MM.1S (cell line): ENCODE data around the gene CFAP90.
A peak's percentile ranks its signal among the peaks of the same experiment; 100 is the strongest.

Experiments
- DNase-seq: peaks from one replicate; pipeline ENCODE4 v3.0.0-alpha.2; 2015
- H2AFZ ChIP-seq: fragments of 300-600 bp; sonication (generic); 2 replicates; pipeline ENCODE4 v1.6.0; 2016; ENCODE audit warnings: antibody characterized with exemption, low read length
- H3F3A ChIP-seq: fragments of 300-600 bp; sonication (generic); 2 replicates; pipeline ENCODE4 v1.6.1; 2016; ENCODE audit warnings: mild to moderate bottlenecking, antibody characterized with exemption, low read length, moderate library complexity, mixed read lengths; ENCODE audit not compliant: insufficient read depth
- H3K27ac ChIP-seq: fragments of 300-600 bp; sonication (generic); 2 replicates; pipeline ENCODE4 v1.5.1; 2016; ENCODE audit warnings: mild to moderate bottlenecking, low read length
- H3K27me3 ChIP-seq: fragments of 300-600 bp; sonication (generic); replicated peaks from 2 replicates; pipeline ENCODE4 v1.6.0; 2016; ENCODE audit warnings: low read length; ENCODE audit not compliant: insufficient read depth
- H3K36me3 ChIP-seq: fragments of 300-600 bp; sonication (generic); replicated peaks from 2 replicates; pipeline ENCODE4 v1.6.1; 2016; ENCODE audit warnings: mild to moderate bottlenecking, low read length, mixed read lengths; ENCODE audit not compliant: insufficient read depth
- H3K4me1 ChIP-seq: fragments of 300-600 bp; sonication (generic); 2 replicates; pipeline ENCODE4 v1.6.1; 2016; ENCODE audit warnings: low read length, mixed read lengths
- H3K4me2 ChIP-seq: fragments of 300-600 bp; sonication (generic); 2 replicates; pipeline ENCODE4 v1.6.0; 2016; ENCODE audit warnings: low read depth, low read length
- H3K4me3 ChIP-seq: fragments of 300-600 bp; sonication (generic); 2 replicates; pipeline ENCODE4 v1.5.1; 2016; ENCODE audit warnings: low read length, mixed read lengths
- H3K79me2 ChIP-seq: fragments of 300-600 bp; sonication (generic); 2 replicates; pipeline ENCODE4 v1.6.1; 2016; ENCODE audit warnings: mixed run types, low read length, mixed read lengths
- H3K9ac ChIP-seq: fragments of 300-600 bp; sonication (generic); 2 replicates; pipeline ENCODE4 v1.6.1; 2016; ENCODE audit warnings: low read length, mixed read lengths
- H3K9me2 ChIP-seq: fragments of 300-600 bp; sonication (generic); replicated peaks from 2 replicates; pipeline ENCODE4 v1.6.1; 2016; ENCODE audit warnings: mild to moderate bottlenecking, low read length, mixed read lengths; ENCODE audit not compliant: insufficient read depth
- H3K9me3 ChIP-seq: fragments of 300-600 bp; sonication (generic); replicated peaks from 2 replicates; pipeline ENCODE4 v1.6.1; 2016; ENCODE audit warnings: mild to moderate bottlenecking, low read length, mixed read lengths; ENCODE audit not compliant: insufficient read depth
- H4K20me1 ChIP-seq: fragments of 300-600 bp; sonication (generic); 2 replicates; pipeline ENCODE4 v1.6.1; 2016; ENCODE audit warnings: mild to moderate bottlenecking, low read length, moderate library complexity, mixed read lengths; ENCODE audit not compliant: insufficient read depth
- EZH2 ChIP-seq: fragments of 300-600 bp; sonication (generic); optimal IDR thresholded peaks from 2 replicates; pipeline ENCODE3; 2017; ENCODE audit warnings: low read depth, mild to moderate bottlenecking, antibody characterized with exemption, low read length, mixed read lengths
- EZH2phosphoT487 ChIP-seq: fragments of 300-600 bp; sonication (generic); IDR thresholded peaks from 2 replicates; pipeline ENCODE4 v1.6.1; 2018; ENCODE audit warnings: antibody characterized with exemption, low read length
- TF ChIP-seq, protein P1 (sequence below): fragments of 300-600 bp; sonication (generic); IDR thresholded peaks from 2 replicates; pipeline ENCODE4 v1.5.1; 2016; ENCODE audit warnings: antibody characterized with exemption, low read length, mixed read lengths

The CFAP90 gene

DNA sequence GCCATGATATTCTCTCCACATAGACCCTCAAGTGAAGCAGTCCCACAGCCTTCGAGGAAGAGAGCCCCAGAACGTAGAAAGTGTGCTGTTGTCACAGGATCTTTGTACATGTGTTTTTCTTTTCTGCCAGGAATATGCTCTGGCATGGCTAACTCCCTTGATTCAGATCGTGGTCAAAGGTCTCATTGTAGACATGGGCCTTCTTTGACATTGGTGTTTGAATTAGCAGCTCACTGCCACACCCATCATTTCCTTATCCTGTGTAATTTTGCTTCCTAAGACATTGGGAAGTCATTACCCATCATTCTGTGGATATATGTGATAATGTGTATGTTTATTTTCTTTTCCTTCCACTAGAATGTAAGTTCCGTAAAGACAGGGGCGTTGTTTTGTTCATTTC is 43.5 kb upstream of the CFAP90 start:
- TF ChIP-seq EZH2phosphoT487 (no peak), EZH2 (no peak)
- TF ChIP-seq, protein P1, sequence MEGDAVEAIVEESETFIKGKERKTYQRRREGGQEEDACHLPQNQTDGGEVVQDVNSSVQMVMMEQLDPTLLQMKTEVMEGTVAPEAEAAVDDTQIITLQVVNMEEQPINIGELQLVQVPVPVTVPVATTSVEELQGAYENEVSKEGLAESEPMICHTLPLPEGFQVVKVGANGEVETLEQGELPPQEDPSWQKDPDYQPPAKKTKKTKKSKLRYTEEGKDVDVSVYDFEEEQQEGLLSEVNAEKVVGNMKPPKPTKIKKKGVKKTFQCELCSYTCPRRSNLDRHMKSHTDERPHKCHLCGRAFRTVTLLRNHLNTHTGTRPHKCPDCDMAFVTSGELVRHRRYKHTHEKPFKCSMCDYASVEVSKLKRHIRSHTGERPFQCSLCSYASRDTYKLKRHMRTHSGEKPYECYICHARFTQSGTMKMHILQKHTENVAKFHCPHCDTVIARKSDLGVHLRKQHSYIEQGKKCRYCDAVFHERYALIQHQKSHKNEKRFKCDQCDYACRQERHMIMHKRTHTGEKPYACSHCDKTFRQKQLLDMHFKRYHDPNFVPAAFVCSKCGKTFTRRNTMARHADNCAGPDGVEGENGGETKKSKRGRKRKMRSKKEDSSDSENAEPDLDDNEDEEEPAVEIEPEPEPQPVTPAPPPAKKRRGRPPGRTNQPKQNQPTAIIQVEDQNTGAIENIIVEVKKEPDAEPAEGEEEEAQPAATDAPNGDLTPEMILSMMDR, result no peak
- Histone ChIP-seq H3K27ac (peak overlapping the region; percentile 60; the same call in 1 of the 2 replicates), H4K20me1 (peaks cover 14% of the 10 kb centered on the region), H3K27me3 (no peaks in the 10 kb centered on the region), H3K79me2 (peaks cover 80% of the 10 kb centered on the region), H3K9ac (no peak overlapping the region), H2AFZ (no peak overlapping the region), H3K4me3 (peak overlapping the region; percentile 14; the same call in 1 of the 2 replicates), H3F3A (peaks cover 21% of the 10 kb centered on the region), H3K36me3 (peaks cover 63% of the 10 kb centered on the region), H3K4me1 (peaks cover 32% of the 10 kb centered on the region), H3K9me3 (no peaks in the 10 kb centered on the region), H3K9me2 (no peaks in the 10 kb centered on the region), H3K4me2 (peak overlapping the region; percentile 48)
- DNase-seq, result no peak

DNA sequence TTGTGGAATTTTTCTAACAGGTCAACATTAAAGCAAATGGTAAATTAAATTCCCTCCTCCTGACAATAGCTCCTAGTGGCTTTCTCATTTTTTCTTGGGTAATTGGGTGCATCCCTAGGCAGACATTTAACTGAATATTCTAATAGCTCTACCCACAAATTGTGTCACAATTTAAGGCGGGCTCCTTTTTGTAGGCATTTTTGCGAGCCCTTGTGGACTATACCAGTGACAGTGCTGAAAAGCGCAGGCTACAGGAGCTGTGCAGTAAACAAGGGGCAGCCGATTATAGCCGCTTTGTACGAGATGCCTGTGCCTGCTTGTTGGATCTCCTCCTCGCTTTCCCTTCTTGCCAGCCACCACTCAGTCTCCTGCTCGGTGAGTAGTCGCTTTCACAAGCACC is 38.0 kb upstream of the CFAP90 start:
- H3K9me2 ChIP-seq, result no peaks in the 10 kb centered on the region
- no peak overlapping the region for H3K4me2 ChIP-seq
- no peak overlapping the region for H3K9ac ChIP-seq
- H3K36me3 ChIP-seq, result peaks cover 50% of the 10 kb centered on the region; the same call in 1 of the 2 replicates
- H3K79me2 ChIP-seq, result peaks cover 85% of the 10 kb centered on the region
- DNase-seq, result no peak
- H3F3A ChIP-seq, result peaks cover 11% of the 10 kb centered on the region; the same call in 1 of the 2 replicates
- H2AFZ ChIP-seq, result no peak overlapping the region
- peaks cover 19% of the 10 kb centered on the region for H3K4me1 ChIP-seq
- no peaks in the 10 kb centered on the region for H3K9me3 ChIP-seq
- TF ChIP-seq EZH2phosphoT487, result no peak
- TF ChIP-seq EZH2, result no peak
- TF ChIP-seq, protein P1, result no peak
- no peak overlapping the region for H3K4me3 ChIP-seq
- H4K20me1 ChIP-seq, result peaks cover 13% of the 10 kb centered on the region; the same call in 1 of the 2 replicates
- H3K27me3 ChIP-seq, result no peaks in the 10 kb centered on the region
- H3K27ac ChIP-seq, result no peak overlapping the region

DNA sequence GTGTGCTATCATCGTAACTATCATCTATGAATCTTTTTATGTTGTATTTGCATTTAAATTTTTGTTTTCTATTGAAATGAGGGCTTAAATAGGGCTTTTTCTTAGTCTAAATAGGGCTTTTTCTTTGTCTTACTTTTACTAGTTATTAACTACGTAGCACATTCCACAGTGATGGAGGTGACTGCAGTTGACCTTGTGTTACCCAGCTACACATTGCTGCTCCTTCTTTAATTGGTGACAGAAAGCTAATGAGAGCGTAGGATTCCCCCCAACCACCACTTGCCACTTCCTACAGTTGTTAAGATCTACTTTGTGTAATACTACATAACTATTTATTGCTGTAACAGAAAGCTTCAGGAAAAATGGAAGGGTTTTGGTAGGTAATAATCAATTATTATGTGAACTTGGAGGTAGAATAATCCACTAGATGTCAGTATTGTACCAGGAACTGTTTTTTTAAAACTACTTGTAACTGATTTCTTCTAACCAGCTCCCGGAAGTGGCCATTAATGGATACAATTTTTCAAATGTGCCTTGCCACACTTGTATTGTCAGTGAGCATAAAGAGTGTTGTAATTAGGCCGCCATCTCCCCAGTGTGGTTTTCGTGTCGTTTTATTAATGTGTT is 36.0 kb upstream of the CFAP90 start:
- TF ChIP-seq, protein P1, result peak; percentile 49
- TF ChIP-seq EZH2, result no peak
- TF ChIP-seq EZH2phosphoT487, result no peak
- Histone ChIP-seq H3K4me2 (no peak overlapping the region), H3F3A (peaks cover 4% of the 10 kb centered on the region; the same call in 1 of the 2 replicates), H3K4me3 (no peak overlapping the region), H3K79me2 (peaks cover 86% of the 10 kb centered on the region), H3K27ac (no peak overlapping the region), H3K36me3 (peaks cover 46% of the 10 kb centered on the region; the same call in 1 of the 2 replicates), H2AFZ (no peak overlapping the region), H3K9me3 (no peaks in the 10 kb centered on the region), H3K9ac (no peak overlapping the region), H4K20me1 (peaks cover 13% of the 10 kb centered on the region), H3K4me1 (no peaks in the 10 kb centered on the region), H3K27me3 (no peaks in the 10 kb centered on the region), H3K9me2 (no peaks in the 10 kb centered on the region)
- DNase-seq, result peak; percentile 18
